Astrocyte (in vitro differentiated cells and primary cell): ENCODE results near the gene MYO7B. TPM values are rescaled to one million over a fixed set of nuclear protein-coding genes. Genes with fewer than 3 reads are reported as not detected.
A peak's percentile ranks its signal among the peaks of the same experiment; 100 is the strongest.

ENCODE experiments used
- DNase-seq: peaks from one replicate; pipeline ENCODE4 v3.0.0-alpha.2; 2010; ENCODE audit warnings: low read depth
- FAIRE-seq: peaks from 2 replicates; lab custom pipeline; 2011; peaks lifted over from hg19 to GRCh38; lab: Jason Lieb, UNC
- H2AFZ ChIP-seq: 2 replicates; pipeline ENCODE4 v1.6.0; 2012; ENCODE audit warnings: low read depth, low read length, inconsistent platforms
- H3K27ac ChIP-seq: 2 replicates; pipeline ENCODE4 v1.5.1; 2011; ENCODE audit warnings: low read depth, low read length, inconsistent platforms
- H3K27me3 ChIP-seq: 2 replicates; pipeline ENCODE4 v1.6.0; 2011; ENCODE audit warnings: low read length, inconsistent platforms; ENCODE audit not compliant: insufficient read depth
- H3K36me3 ChIP-seq: 2 replicates; pipeline ENCODE4 v1.5.1; 2011; ENCODE audit warnings: low read length, inconsistent platforms; ENCODE audit not compliant: insufficient read depth
- H3K4me1 ChIP-seq: 2 replicates; pipeline ENCODE4 v1.5.1; 2011; ENCODE audit warnings: low read length, inconsistent platforms; ENCODE audit not compliant: insufficient read depth
- H3K4me2 ChIP-seq: 2 replicates; pipeline ENCODE4 v1.6.0; 2012; ENCODE audit warnings: low read length, inconsistent platforms
- H3K4me3 ChIP-seq: 2 replicates; pipeline ENCODE4 v1.5.1; 2011; ENCODE audit warnings: low read depth, mild to moderate bottlenecking, low read length, inconsistent platforms; ENCODE audit not compliant: insufficient read depth
- H3K79me2 ChIP-seq: 2 replicates; pipeline ENCODE4 v1.6.0; 2012; ENCODE audit warnings: mild to moderate bottlenecking, low read length, inconsistent platforms; ENCODE audit not compliant: insufficient read depth
- H3K9ac ChIP-seq: 2 replicates; pipeline ENCODE4 v1.6.0; 2012; ENCODE audit warnings: mild to moderate bottlenecking, low read length, inconsistent platforms
- H3K9me3 ChIP-seq: 2 replicates; pipeline ENCODE4 v1.5.1; 2012; ENCODE audit warnings: low read depth, mild to moderate bottlenecking, low read length, inconsistent platforms; ENCODE audit not compliant: insufficient read depth
- H4K20me1 ChIP-seq: 2 replicates; pipeline ENCODE4 v1.6.0; 2012; ENCODE audit warnings: low read length, inconsistent platforms; ENCODE audit not compliant: insufficient read depth
- H3K27ac Mint-ChIP-seq: one replicate; pipeline ENCODE4 v1.8.0; 2021; ENCODE audit warnings: mild to moderate bottlenecking, mixed read lengths; ENCODE audit not compliant: unreplicated experiment
- H3K27me3 Mint-ChIP-seq: one replicate; pipeline ENCODE4 v1.8.0; 2021; ENCODE audit warnings: low read depth, mixed read lengths; ENCODE audit not compliant: unreplicated experiment
- H3K36me3 Mint-ChIP-seq: one replicate; pipeline ENCODE4 v1.8.0; 2021; ENCODE audit warnings: low read depth, mixed read lengths; ENCODE audit not compliant: unreplicated experiment
- H3K4me1 Mint-ChIP-seq: one replicate; pipeline ENCODE4 v1.8.0; 2021; ENCODE audit warnings: low read depth, mixed read lengths; ENCODE audit not compliant: unreplicated experiment
- H3K4me3 Mint-ChIP-seq: one replicate; pipeline ENCODE4 v1.8.0; 2021; ENCODE audit warnings: mild to moderate bottlenecking, moderate library complexity, mixed read lengths; ENCODE audit not compliant: unreplicated experiment
- H3K9me3 Mint-ChIP-seq: one replicate; pipeline ENCODE4 v1.8.0; 2021; ENCODE audit warnings: mild to moderate bottlenecking, mixed read lengths; ENCODE audit not compliant: unreplicated experiment
- CTCF ChIP-seq: IDR thresholded peaks from 2 replicates; pipeline ENCODE4 v1.5.1; 2011; ENCODE audit warnings: low read depth, mild to moderate bottlenecking, inconsistent platforms, low read length, moderate library complexity; ENCODE audit not compliant: insufficient read depth
- EZH2 ChIP-seq: IDR thresholded peaks from 2 replicates; pipeline ENCODE4 v1.6.1; 2012; ENCODE audit warnings: mild to moderate bottlenecking, low read length, inconsistent platforms; ENCODE audit not compliant: insufficient read depth
- total RNA-seq: library from RNA; stranded (reverse); gene quantifications from 2 replicates; pipeline ENCODE4 v1.2.1, GENCODE V29; 2021

Gene MYO7B
- total RNA-seq, 1 donor from 2014 or later = 0.77 TPM

- no peak overlapping the region for H3K4me3 ChIP-seq
- H3K36me3 ChIP-seq = peaks cover 46% of the 10 kb centered on the region
- H3K27me3 ChIP-seq = no peaks in the 10 kb centered on the region
- Mint-ChIP-seq H3K36me3 (peaks cover 23% of the 10 kb centered on the region), H3K27me3 (no peaks in the 10 kb centered on the region), H3K4me1 (peaks cover 45% of the 10 kb centered on the region), H3K27ac (peak overlapping the region; percentile 89), H3K4me3 (peak overlapping the region; percentile 7), H3K9me3 (no peaks in the 10 kb centered on the region)
- no peak for TF ChIP-seq EZH2
- DNase-seq = no peak
- no peak overlapping the region for H2AFZ ChIP-seq
- H3K9me3 ChIP-seq = no peaks in the 10 kb centered on the region
- H4K20me1 ChIP-seq = peaks cover 37% of the 10 kb centered on the region
- H3K4me2 ChIP-seq = no peak overlapping the region
- H3K4me1 ChIP-seq = peaks cover 22% of the 10 kb centered on the region
- H3K79me2 ChIP-seq = peaks cover 54% of the 10 kb centered on the region
- H3K27ac ChIP-seq = peak overlapping the region; percentile 34
- no peak for FAIRE-seq
- H3K9ac ChIP-seq = peak overlapping the region; percentile 36
Measured at GRCh38 chr2:127504552-127505430, 30.7 kb upstream of the MYO7B start.

- no peak overlapping the region for H3K4me3 Mint-ChIP-seq
- Histone ChIP-seq H4K20me1 (peaks cover 51% of the 10 kb centered on the region), H2AFZ (no peak overlapping the region), H3K9me3 (no peaks in the 10 kb centered on the region), H3K36me3 (peaks cover 41% of the 10 kb centered on the region), H3K4me1 (peaks cover 22% of the 10 kb centered on the region), H3K4me2 (no peak overlapping the region), H3K9ac (no peak overlapping the region), H3K79me2 (peaks cover 72% of the 10 kb centered on the region), H3K27me3 (no peaks in the 10 kb centered on the region), H3K27ac (no peak overlapping the region), H3K4me3 (no peak overlapping the region)
- FAIRE-seq (no peak), DNase-seq (no peak)
- TF ChIP-seq CTCF = no peak
- no peak for TF ChIP-seq EZH2
- no peaks in the 10 kb centered on the region for H3K27me3 Mint-ChIP-seq
- H3K9me3 Mint-ChIP-seq = no peaks in the 10 kb centered on the region
- H3K36me3 Mint-ChIP-seq = peaks cover 17% of the 10 kb centered on the region
- peak overlapping the region; percentile 35 for H3K27ac Mint-ChIP-seq
- H3K4me1 Mint-ChIP-seq = peaks cover 56% of the 10 kb centered on the region
Measured at GRCh38 chr2:127506510-127506909, 29.0 kb upstream of the MYO7B start.

- H3K27me3 ChIP-seq = no peaks in the 10 kb centered on the region
- no peak for DNase-seq
- H2AFZ ChIP-seq = no peak overlapping the region
- no peaks in the 10 kb centered on the region for H3K9me3 Mint-ChIP-seq
- no peak overlapping the region for H3K4me3 Mint-ChIP-seq
- H3K27me3 Mint-ChIP-seq = no peaks in the 10 kb centered on the region
- peak overlapping the region; percentile 92 for H3K27ac Mint-ChIP-seq
- peaks cover 68% of the 10 kb centered on the region for H3K4me1 Mint-ChIP-seq
- H3K9me3 ChIP-seq = no peaks in the 10 kb centered on the region
- H3K4me3 ChIP-seq = no peak overlapping the region
- H3K4me2 ChIP-seq = peak overlapping the region; percentile 66
- peak overlapping the region; percentile 30 for H3K9ac ChIP-seq
- H3K27ac ChIP-seq = peak overlapping the region; percentile 73
- H4K20me1 ChIP-seq = peaks cover 63% of the 10 kb centered on the region
- TF ChIP-seq CTCF = no peak
- no peak for FAIRE-seq
- peaks cover 26% of the 10 kb centered on the region for H3K36me3 ChIP-seq
- H3K4me1 ChIP-seq = peaks cover 22% of the 10 kb centered on the region
- peaks cover 83% of the 10 kb centered on the region for H3K79me2 ChIP-seq
- peaks cover 10% of the 10 kb centered on the region for H3K36me3 Mint-ChIP-seq
Measured at GRCh38 chr2:127508023-127508630, 27.4 kb upstream of the MYO7B start.
